GM10248 (cell line): Measurements from ENCODE around the gene PIGH.
"Not testable (repeated sequence)": the region's sequence is repeated elsewhere in the genome, so short reads cannot be mapped to it uniquely, and the experiment has no call there.

Source experiments
- CTCF ChIA-PET: fragments of 300-600 bp; sonication (Branson Sonifier 250); formaldehyde crosslinking; extraction: SDS; loops from one replicate; lab custom pipeline; 2021; ENCODE audit warnings: antibody characterized with exemption; lab: Yijun Ruan, JAX
- POLR2A ChIA-PET: fragments of 350-650 bp; sonication (Branson Sonifier 250); formaldehyde crosslinking; extraction: SDS; loops from one replicate; lab custom pipeline; 2020; ENCODE audit warnings: antibody characterized with exemption; lab: Yijun Ruan, JAX
- DNase-seq: peaks from one replicate; pipeline ENCODE4 v3.0.0; 2012; ENCODE audit errors: extremely low spot score
- CTCF ChIP-seq: IDR thresholded peaks from 2 replicates; pipeline ENCODE4 v1.5.1; 2012; ENCODE audit warnings: mild to moderate bottlenecking, low read depth; ENCODE audit errors: extremely low read depth, missing control alignments, control extremely low read depth

PIGH gene

GRCh38 chr14:67610491-67610890, 10.4 kb upstream of the PIGH start:
- no peak for DNase-seq
- TF ChIP-seq CTCF, result no peak
- ChIA-PET CTCF (interaction anchor here (1.0 to 8.1 kb wide), 5 partner anchors 9 to 123 kb away, joined by 3 to 59 read pairs (median 11); partner anchors contain the start of gene ARG2), POLR2A (no interaction called here)

GRCh38 chr14:67609642-67610310, 9.7 kb upstream of the PIGH start:
- no peak for DNase-seq
- no peak for TF ChIP-seq CTCF
- ChIA-PET CTCF (interaction anchor here (1.0 to 8.1 kb wide), 6 partner anchors 10 to 122 kb away, joined by 3 to 59 read pairs (median 18); partner anchors contain the start of gene ARG2), POLR2A (no interaction called here)

GRCh38 chr14:67607646-67608045, 7.6 kb upstream of the PIGH start:
- ChIA-PET POLR2A (no interaction called here), CTCF (interaction anchor here (1.3 to 8.1 kb wide), 5 partner anchors 12 to 97 kb away, joined by 3 to 59 read pairs (median 19); partner anchors contain the start of genes ARG2 and VTI1B)
- DNase-seq, result no peak
- TF ChIP-seq CTCF, result no peak

GRCh38 chr14:67602995-67603545, 3.0 kb upstream of the PIGH start:
- ChIA-PET POLR2A (no interaction called here), CTCF (no interaction called here)
- no peak for DNase-seq
- no peak for TF ChIP-seq CTCF

- DNase-seq, result no peak
- CTCF ChIA-PET, result interaction anchor here (3.7 kb wide), 1 partner anchor 174 kb away, joined by 18 read pairs; no protein-coding TSS in a partner anchor
- POLR2A ChIA-PET, result no interaction called here
- TF ChIP-seq CTCF, result no peak
Observed at GRCh38 chr14:67602076-67602475, 2.0 kb upstream of the PIGH start.

GRCh38 chr14:67600562-67600974, 500 bp upstream of the PIGH start:
- POLR2A ChIA-PET, result interaction anchor here (1.2 kb wide), 1 partner anchor 11 kb away, joined by 3 read pairs; no protein-coding TSS in a partner anchor
- DNase-seq, result not testable (repeated sequence)
- CTCF ChIA-PET, result interaction anchor here (0.6 to 3.7 kb wide), 32 partner anchors 8 to 1241 kb away, joined by 3 to 46 read pairs (median 6); partner anchors contain the start of genes ARG2, ATP6V1D, RDH11 and VTI1B

- ChIA-PET CTCF (no interaction called here), POLR2A (no interaction called here)
- no peak for DNase-seq
- no peak for TF ChIP-seq CTCF
Observed at GRCh38 chr14:67595392-67595791, 4.7 kb downstream of the PIGH start.

GRCh38 chr14:67593650-67594049, 6.4 kb downstream of the PIGH start:
- CTCF ChIA-PET, result interaction anchor here (1.0 to 1.7 kb wide), 3 partner anchors 9 to 111 kb away, joined by 3 to 5 read pairs (median 4); no protein-coding TSS in a partner anchor

More at GRCh38 chr14:67593650-67594049, 6.4 kb downstream of the PIGH start:
- POLR2A ChIA-PET, DNase-seq: not testable (repeated sequence)
